Measurements from ENCODE around the gene UBE2J2. TPM values are rescaled to one million over a fixed set of nuclear protein-coding genes. Genes with fewer than 3 reads are reported as not detected.

UBE2J2 gene
- polyA plus RNA-seq, 1 donor = 39.1 TPM

DNA sequence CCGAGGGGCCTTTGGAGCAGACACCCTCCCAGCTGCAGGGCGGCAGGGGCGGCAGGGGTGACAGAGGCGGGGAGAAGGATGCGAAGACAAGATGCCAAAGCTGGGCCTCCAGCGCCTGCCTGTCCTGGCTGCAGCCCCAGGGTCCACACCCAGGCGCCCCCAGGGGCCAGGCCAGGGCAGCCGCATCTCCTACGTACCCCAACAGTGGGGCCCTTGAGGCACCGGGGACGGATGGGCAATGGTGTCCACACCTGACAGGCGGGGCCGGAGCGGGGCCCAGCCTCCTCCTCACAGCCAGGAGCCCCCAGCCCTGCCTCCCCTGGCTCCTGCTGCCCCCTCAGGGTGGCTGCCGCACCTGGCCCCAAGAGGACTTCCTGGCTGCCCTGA is 34.4 kb downstream of the UBE2J2 start:
- DNase-seq = no peak

DNA sequence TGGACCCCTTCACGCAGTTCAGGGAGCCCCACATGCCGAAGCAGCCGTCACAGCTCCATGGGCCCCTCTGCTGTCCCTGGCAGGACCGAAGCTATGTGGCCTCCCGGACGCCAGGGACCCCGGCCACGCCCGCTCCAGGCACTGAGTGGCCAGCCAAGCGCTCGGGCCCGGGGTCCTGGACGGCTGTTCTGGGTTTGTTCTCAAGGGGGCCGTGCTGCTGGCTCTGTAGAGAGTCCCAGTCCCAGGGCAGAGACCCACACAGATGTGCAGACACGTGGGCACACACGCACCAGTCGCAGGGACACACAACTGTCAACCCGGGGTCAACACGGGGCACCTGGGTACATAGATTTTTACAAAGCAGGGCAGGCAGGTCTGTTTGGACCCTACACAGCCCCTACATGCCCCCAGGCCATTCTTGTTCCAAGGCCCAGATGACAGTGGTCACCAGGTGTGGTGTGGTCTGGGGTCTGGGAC is 34.9 kb downstream of the UBE2J2 start:
- no peak for DNase-seq

DNA sequence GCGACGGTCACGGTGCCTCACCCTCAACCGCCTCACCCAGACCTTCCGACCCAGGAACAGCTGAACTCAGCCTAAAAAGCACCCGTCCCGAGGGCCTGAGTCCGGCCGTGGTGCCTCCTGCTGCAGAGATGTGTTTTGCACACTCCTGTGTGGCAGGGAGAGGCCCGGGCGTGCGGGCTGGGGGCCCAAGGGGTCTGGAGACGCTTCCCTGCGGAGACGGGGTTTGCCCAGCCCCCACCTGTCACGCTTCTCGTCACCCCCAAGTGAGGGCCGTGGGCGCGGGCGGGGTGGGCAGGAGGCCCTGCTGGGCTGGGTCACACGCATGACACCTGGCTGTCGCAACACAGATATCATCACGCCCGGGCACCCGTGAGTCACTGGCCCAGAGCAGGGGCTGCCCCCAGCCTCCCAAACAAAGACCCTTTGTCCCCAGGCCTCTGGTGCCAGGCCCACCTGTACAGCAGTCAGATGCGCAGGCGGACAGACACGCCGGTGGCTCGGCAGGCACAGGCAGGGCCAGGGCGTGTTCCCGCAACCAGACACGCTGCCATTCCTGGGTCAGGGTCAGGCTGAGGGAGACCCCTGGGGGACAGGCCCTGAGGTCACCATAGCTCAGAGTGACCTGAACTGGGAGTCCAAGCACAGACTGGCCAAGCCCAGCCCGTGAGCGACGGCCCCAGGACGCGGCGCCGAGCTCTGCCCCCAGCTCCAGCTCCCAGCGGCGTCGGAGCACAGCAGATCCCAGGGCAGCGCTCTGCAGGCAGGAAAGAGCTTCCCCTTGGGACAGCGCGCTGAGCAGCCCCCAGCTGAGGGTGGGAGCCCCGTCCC is 35.6 kb downstream of the UBE2J2 start:
- no peak for DNase-seq

DNA sequence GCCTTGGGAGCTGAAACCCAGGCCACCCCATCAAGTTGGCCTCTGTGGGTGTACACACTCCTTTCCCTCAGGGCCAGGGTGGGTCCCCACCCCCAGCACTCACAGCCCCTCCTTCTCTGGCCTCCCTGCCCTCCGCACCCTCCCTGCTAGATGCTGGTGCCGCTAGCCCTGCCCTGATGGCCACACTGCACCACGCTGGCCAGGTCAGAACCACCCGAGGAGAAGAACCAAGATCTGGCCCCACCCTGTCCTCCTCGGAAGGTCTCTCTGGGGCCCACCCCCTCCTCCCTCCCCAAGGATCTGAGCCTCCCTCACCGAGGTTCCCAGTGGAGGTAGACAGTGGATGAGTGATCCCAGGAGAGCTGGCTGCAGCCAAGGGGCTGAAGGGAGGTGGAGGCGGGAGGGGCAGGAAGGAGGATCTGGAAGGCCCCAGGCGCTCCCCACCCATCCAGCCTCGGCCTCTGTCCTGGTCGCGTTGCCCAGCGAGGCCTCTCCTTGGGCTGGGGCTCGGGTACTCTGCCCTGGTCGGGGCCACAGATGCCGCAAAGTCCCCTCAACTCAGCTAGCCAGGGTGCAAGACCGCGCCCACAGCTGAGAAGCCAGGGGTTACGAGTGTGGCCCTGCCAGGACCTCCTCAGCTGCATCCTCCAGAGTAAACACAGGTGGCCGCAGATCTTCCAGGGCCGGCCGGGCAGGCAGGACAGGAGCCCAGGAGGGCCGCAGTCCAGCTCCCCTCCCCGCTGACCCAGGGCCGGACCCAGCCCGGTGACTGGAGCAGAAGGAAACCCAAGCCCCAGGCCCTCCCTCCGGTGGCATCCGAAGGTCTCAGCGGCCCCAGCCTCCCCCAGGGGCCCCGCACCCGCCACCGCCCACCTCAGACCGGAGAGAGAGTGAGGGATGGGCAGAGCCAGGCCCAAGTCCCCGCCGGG is 36.4 kb downstream of the UBE2J2 start:
- no peak for DNase-seq

DNA sequence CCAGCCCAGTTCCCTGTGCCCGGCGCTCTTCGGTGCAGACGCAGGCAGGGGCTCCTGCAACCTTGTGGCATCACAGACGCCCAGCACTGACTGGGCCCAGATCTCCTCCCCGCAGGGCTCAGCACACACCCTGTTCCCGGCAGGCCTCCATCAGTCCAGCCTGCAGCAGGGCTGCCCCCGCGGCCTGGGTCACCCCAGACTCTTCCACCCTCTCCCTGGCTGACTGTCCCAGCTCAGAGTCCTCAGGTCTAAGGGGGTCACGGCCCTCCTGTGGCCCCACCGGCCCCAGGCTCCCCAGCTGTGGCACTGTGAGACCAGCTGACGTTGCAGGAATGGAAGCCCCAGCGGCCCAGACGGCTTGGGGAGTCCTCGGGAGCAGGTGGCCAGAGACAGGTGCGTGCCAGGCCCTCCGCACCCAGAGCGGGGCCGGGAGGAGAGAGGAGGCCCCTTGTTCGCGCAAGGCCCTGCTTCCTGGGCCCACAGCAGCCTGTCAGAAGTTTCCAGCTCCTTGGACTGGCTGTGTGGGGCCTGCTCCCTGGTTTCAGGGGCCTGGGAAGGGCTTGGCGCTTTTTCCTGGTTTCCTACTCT is 37.4 kb downstream of the UBE2J2 start:
- no peak for DNase-seq

DNA sequence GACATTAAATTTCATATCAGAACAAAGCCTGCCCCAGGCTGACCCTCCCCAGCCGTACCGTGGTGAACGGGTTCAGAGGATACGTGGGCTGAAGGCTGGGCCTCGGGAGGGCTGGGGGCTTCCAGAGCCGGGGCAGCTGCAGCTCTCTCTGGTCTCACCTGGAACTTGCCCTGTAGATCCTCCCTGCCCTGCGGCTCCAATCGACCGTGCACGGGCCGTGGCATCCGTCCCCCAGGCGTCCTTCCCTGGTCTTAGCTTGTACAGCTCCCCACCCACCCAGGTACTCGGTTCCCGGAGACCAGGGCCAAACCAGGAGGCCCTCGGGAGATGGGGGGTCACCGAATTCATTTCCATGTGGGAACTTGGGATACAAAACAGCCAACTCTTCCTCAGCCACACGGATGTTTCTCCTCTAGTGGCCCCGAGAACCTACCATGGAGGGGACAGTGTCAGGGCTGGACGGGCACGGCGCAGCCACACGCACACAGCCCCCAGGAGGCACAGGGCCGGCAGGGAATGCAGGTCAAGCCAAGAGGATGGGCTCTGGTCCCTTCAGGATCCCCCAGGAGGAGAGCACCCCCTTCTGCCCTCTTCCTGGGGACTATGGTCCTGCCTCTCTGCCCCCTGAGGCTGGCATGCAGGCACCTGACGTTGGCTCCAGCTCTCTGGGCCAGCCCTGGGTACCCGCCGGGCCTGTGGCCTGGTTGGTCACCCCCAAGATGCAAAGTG is 38.5 kb downstream of the UBE2J2 start:
- DNase-seq = no peak

DNA sequence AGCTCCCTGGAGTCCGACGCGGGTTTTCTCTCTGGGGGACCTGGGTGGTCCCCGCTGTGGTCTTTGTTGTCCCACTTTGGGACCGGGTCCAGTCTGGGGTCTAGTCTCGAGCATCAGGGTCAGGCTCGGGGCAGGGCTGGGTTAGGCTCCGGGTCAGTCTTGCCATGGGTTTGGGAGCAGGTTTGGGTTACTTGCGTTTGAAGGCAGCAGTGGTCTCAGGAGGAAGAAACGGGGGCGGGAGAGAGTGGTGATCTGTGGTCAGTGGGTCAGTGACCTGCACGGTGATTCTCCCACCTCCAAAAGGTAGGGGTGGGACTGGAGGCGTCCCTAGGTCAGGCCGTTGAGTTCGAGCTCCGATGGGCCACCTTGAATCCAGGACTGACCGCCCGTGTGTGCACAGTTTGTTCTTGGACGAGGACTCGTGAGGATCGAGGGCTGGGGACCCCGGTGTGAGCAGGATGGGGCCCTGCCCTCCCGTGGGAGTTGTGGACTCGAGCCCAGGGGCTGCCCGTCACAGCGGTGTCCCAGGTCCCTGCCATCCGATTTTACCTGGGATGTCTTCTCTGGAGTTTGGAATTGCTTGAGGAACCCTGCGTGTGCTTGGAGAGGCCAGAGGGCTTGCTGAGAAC is 39.4 kb downstream of the UBE2J2 start:
- no peak for DNase-seq

DNA sequence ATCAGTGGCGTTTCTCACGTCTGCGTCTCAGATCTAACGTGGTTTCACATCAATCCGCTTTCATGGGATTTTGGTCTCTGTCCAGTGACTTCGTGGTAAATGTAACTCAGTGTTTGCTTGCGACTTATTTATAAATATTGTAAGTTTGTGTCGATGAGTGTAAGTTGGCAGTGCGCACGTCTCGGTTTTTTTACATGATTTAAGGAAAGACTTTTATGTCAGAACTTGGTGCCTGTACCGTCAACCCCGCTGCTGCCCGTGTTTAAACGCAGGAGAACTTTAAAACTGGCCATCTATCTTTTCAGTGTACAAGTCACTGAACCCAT is 40.1 kb downstream of the UBE2J2 start:
- DNase-seq = no peak

DNA sequence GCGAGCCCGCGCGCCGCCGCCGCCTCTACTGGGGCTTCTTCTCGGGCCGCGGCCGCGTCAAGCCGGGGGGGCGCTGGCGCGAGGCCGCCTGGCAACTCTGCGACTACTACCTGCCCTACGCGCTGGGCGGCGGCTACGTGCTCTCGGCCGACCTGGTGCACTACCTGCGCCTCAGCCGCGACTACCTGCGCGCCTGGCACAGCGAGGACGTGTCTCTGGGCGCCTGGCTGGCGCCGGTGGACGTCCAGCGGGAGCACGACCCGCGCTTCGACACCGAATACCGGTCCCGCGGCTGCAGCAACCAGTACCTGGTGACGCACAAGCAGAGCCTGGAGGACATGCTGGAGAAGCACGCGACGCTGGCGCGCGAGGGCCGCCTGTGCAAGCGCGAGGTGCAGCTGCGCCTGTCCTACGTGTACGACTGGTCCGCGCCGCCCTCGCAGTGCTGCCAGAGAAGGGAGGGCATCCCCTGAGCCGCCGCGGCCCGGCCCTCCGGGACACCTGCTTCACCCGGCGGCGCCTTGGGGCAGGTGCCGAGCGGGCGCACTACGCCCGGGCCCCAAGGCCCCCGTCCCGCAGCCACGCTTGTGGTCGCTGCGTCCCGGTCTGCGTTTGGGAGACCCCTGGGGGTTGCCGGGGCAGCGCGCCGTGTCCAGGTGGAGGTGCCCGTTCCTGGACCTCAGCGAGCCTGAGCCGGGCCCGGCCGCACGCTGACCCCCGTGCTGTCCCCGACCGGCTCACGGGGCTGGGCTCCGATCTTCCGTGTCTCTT is 40.7 kb downstream of the UBE2J2 start:
- DNase-seq = no peak

DNA sequence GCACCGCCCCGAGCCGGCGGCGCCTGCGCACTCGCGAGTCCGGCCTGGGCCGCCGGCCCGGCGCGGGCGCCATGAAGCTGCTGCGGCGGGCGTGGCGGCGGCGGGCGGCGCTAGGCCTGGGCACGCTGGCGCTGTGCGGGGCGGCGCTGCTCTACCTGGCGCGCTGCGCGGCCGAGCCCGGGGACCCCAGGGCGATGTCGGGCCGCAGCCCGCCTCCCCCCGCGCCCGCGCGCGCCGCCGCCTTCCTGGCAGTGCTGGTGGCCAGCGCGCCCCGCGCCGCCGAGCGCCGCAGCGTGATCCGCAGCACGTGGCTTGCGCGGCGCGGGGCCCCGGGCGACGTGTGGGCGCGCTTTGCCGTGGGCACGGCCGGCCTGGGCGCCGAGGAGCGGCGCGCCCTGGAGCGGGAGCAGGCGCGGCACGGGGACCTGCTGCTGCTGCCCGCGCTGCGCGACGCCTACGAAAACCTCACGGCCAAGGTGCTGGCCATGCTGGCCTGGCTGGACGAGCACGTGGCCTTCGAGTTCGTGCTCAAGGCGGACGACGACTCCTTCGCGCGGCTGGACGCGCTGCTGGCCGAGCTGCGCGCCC is 41.4 kb downstream of the UBE2J2 start, which contains the start of gene B3GALT6:
TSS of gene B3GALT6 (plus strand) at position 30 of the 588 bp plus-strand sequence. CDS start at position 72, 42 bp downstream.
- DNase-seq = no peak

DNA sequence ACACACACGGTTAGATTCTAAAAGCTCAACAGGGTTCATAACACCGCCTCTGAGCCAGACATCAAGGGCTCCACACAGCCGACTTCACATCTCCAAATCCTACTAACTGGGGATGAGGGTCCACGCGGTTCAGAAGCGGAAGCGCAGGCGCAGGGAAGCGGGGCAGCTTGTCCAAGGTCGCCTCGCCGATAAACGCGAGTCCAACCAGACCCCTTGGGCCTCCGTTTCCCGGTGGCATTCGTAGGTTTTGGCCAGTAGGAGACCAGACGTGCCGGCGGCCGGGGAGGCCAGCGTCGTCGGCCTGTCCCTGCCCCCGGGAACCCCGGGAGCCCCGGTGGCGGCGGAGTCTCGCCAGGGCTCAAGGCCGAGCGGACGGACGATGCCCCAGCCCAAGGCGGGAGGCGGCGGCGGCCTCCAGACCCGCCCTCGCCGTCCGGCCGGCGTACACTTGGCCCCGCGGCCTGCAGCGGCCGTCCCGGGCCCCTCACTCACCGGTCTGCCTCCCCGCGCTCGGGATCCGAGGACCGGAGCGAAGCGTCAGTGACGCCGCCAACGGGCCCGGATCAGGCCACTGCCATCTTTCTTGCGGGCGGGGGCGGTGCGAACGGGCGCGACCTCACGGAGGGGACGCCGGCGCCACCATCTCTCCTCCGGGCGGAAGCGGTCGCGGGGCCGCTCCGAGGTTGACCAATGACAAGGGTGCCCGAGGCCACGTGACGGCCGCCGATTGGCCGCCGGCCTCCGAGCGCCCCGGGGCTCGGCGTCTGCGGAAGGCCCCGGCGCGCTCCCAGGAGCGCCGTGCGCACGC is 42.0 kb downstream of the UBE2J2 start, which contains the start of gene SDF4:
TSS of gene SDF4 (minus strand) at position 602 of the 808 bp plus-strand sequence. CDS start 3,229 bp downstream, outside the sequence.
- DNase-seq = peak; percentile 98

DNA sequence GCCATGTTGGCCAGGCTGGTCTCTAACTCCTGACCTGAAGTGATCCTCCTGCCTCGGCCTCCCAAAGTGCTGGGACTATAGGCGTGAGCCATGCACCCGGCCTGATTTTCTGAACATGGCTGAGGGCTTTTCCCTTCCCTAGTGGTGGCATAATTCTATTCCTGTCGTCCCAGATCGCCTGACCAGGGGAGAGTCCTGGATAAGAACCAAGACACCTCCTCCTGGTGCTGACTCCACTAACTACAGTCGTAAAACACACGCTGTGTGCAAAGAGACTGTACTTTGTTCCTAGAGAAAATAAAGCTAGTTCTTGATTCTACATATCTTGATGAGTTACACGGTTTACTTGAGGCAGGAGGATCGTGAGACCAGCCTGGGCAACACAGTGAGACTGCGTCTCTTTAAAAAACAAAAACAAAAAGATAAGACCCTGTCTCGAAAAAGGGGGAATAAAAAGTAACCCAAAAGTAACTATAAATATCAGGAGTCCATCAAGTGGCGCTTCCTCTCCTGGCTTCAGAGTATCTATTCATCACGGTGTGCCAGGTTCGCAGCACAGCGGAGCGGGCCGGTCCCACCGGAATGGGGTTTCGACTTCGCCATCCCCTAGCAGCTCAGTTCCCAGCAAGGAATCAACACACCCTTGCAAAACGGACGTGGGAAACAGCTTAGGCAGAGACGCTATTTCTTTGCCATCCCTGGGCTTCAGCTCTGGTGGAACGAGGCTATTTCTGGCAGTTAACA is 42.8 kb downstream of the UBE2J2 start:
- no peak for DNase-seq

DNA sequence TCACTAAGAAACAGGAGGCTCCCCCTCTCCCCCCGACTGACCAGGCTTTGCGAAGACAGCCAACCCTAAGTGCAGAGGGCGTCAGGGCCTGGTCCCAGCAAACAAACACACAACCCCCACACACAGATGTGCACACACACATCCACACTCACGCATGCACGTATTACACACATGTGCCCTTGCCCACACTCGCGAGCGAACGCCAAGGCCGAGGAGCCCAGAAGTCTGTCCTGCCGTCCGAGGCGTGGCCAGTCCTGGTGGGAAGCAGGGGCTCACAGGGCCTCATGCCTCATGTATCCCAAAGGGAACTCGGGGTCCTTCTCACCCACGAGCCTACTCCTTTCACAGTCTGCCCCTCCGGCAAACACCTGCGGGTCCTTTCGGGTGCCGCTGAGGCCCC is 43.9 kb downstream of the UBE2J2 start:
- no peak for DNase-seq

DNA sequence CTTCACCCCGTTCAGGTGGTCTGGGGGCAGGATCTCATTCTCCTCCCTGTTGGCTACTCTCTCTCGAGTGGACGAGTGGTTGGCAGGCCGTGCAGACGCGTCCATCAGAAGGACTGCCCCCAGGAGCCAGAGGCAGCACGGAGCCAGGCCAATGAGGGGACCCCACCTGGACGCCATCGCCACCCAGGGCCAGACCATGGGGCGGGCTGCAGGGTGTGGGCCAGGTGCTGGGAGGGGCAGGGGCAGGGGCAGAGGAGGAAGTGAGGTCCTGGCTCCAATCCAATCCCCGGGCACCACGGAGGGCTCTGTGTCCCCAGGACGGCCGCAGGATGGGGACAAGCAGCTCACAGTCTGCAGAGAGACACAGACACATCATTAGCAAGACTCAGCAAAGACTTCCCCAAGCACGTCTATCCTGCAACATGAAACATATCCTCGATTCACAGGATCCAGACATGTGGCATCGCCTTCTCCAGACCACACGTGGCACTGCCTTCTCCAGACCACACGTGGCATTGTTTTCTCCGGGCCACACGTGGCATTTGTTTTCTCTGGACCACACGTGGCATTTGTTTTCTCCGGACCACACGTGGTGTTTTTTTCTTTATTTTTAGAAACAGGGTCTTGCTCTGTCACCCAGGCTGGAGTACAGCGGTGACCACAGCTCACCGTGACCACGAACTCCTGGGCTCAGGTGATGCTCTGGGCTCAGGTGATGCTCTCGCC is 44.9 kb downstream of the UBE2J2 start:
- no peak for DNase-seq

DNA sequence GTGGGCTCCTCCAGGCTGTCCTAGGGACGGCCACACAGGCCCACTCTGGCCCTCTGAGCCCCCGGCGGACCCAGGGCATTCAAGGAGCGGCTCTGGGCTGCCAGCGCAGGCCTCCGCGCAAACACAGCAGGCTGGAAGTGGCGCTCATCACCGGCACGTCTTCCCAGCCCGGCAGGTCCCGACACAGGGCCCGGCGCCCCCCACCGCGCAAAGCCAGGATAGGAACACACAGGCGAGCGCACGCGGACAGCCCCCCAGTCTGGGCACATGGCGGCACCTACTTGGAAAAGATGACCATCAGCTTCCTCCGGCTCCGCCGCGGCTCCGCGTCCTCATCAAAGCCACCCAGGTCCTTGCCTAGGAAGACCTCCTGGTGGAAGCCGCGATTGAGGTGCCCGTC is 45.5 kb downstream of the UBE2J2 start:
- DNase-seq = no peak

DNA sequence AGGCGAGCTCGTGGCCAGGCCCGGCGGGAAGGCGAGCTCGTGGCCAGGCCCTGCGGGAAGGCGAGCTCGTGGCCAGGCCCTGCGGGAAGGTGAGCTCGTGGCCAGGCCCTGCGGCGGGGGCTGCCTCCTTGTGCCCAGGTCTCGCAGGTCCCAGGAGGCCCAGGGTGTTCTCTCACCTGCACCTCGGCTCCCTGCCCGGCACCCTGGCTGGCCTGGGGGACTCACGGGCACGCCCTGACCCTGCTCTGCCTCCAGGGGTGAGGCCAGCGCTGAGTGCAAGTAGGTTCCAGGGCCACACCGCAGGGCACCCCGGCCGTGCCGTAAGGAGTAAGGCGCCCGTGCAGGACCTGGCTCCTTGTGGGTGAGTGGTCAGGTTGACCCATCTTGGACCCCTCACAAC is 46.3 kb downstream of the UBE2J2 start:
- DNase-seq = no peak

DNA sequence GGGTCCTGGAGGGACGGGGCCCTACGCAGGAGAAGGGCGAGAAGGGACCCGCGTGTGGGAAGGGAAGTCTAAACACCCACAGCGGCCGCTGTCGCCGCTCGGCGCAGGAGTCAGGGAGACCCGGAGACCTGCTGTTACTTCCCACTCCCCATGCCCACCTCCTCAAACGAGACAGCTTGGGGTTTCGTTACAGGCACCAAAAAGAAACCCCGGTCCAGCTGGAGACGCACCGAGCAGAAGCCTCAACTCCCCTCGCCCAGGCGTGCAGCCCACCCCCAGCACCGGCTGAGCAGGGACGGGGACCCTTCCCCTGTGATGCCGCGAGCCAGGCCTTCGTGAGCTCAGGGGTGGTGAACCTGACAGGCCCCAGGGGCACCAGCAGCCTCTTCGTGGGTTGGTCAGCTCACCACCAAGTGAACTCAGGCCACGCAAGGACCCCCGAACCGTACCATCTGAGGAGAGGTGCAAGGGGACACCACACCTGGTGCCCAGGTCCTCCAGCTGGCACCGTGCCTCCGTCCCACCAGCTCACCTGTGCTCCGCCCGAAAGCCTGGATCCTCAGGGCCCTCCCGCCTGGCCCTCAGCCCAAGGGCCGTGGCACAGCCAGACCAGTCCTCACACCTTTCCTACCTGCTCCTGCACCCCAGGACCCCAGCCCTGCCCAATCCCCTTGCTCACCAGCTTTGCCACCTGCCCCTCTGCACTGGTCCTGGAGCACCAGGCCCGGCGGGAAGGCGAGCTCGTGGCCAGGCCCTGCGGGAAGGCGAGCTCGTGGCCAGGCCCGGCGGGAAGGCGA is 46.9 kb downstream of the UBE2J2 start:
- no peak for DNase-seq

Data from hindlimb muscle (tissue), 1 donor.